OCI-LY1 (cell line): ENCODE data around the gene ANO4.

Experiments
- H2AFZ ChIP-seq: fragments of 200-600 bp; sonication (generic), shearing (Covaris generic); 2 replicates; pipeline ENCODE4 v1.6.0; 2014; ENCODE audit warnings: antibody characterized with exemption, mild to moderate bottlenecking, low read length
- H3F3A ChIP-seq: fragments of 200-600 bp; sonication (generic), shearing (Covaris generic); 2 replicates; pipeline ENCODE4 v1.6.0; 2014; ENCODE audit warnings: mild to moderate bottlenecking, antibody characterized with exemption, low read length, moderate library complexity; ENCODE audit not compliant: insufficient read depth
- H3K27ac ChIP-seq: fragments of 200-600 bp; sonication (generic); 2 replicates; pipeline ENCODE4 v1.5.1; 2014; ENCODE audit warnings: low read length, mixed run types, mild to moderate bottlenecking, low read depth; ENCODE audit not compliant: poor library complexity, severe bottlenecking
- H3K27me3 ChIP-seq: fragments of 200-600 bp; sonication (generic); 2 replicates; pipeline ENCODE4 v1.6.0; 2014; ENCODE audit warnings: antibody characterized with exemption, mild to moderate bottlenecking, low read length, moderate library complexity; ENCODE audit not compliant: insufficient read depth
- H3K36me3 ChIP-seq: fragments of 200-600 bp; sonication (generic); 2 replicates; pipeline ENCODE4 v1.6.1; 2014; ENCODE audit warnings: mild to moderate bottlenecking, antibody characterized with exemption, low read length, moderate library complexity, mixed read lengths; ENCODE audit not compliant: insufficient read depth
- H3K4me1 ChIP-seq: fragments of 200-600 bp; sonication (generic); 2 replicates; pipeline ENCODE4 v1.5.1; 2014; ENCODE audit warnings: mild to moderate bottlenecking, low read length, moderate library complexity; ENCODE audit not compliant: insufficient read depth, severe bottlenecking
- H3K4me2 ChIP-seq: fragments of 200-600 bp; sonication (generic), shearing (Covaris generic); 2 replicates; pipeline ENCODE4 v1.6.1; 2014; ENCODE audit warnings: low read length
- H3K4me3 ChIP-seq: fragments of 200-600 bp; sonication (generic); 2 replicates; pipeline ENCODE4 v1.5.1; 2014; ENCODE audit warnings: low read length, low read depth, mild to moderate bottlenecking, mixed read lengths; ENCODE audit not compliant: poor library complexity, severe bottlenecking
- H3K79me2 ChIP-seq: fragments of 200-600 bp; shearing (Covaris generic); 2 replicates; pipeline ENCODE4 v1.6.1; 2016; ENCODE audit warnings: mixed run types, low read length, mixed read lengths; ENCODE audit not compliant: insufficient read depth
- H3K9ac ChIP-seq: fragments of 200-600 bp; sonication (generic), shearing (Covaris generic); 2 replicates; pipeline ENCODE4 v1.6.1; 2014; ENCODE audit warnings: mild to moderate bottlenecking, low read length, mixed read lengths
- H3K9me2 ChIP-seq: fragments of 200-600 bp; sonication (generic), shearing (Covaris generic); 2 replicates; pipeline ENCODE4 v1.6.1; 2014; ENCODE audit warnings: low read depth, mild to moderate bottlenecking, low read length, mixed read lengths
- H3K9me3 ChIP-seq: fragments of 200-600 bp; shearing (Covaris generic); 2 replicates; pipeline ENCODE4 v1.6.1; 2014; ENCODE audit warnings: low read length, mixed read lengths
- H4K20me1 ChIP-seq: fragments of 200-600 bp; sonication (generic), shearing (Covaris generic); 2 replicates; pipeline ENCODE4 v1.6.0; 2016; ENCODE audit warnings: mild to moderate bottlenecking, low read length; ENCODE audit not compliant: insufficient read depth
- CTCF ChIP-seq: fragments of 200-600 bp; sonication (generic), shearing (Covaris generic); IDR thresholded peaks from 2 replicates; pipeline ENCODE4 v1.5.1; 2017; ENCODE audit warnings: mild to moderate bottlenecking, antibody characterized with exemption, low read length, moderate library complexity, mixed read lengths
- EZH2 ChIP-seq: fragments of 200-600 bp; sonication (generic), shearing (Covaris generic); IDR thresholded peaks from 2 replicates; pipeline ENCODE4 v1.8.0; 2017; ENCODE audit warnings: borderline replicate concordance, mixed run types, mild to moderate bottlenecking, antibody characterized with exemption, low read length, moderate library complexity, mixed read lengths

ANO4 gene

GRCh38 chr12:100767371-100767770 is 27.2 kb upstream of the ANO4 start:
- Histone ChIP-seq H3K79me2 (no peaks in the 10 kb centered on the region), H3K4me3 (no peak overlapping the region), H3K9me3 (no peaks in the 10 kb centered on the region), H3K4me1 (no peaks in the 10 kb centered on the region), H4K20me1 (no peaks in the 10 kb centered on the region), H3K27me3 (no peaks in the 10 kb centered on the region), H2AFZ (no peak overlapping the region), H3K27ac (no peak overlapping the region), H3K9me2 (no peaks in the 10 kb centered on the region), H3K4me2 (no peak overlapping the region), H3K36me3 (no peaks in the 10 kb centered on the region), H3F3A (no peaks in the 10 kb centered on the region), H3K9ac (no peak overlapping the region)
- TF ChIP-seq CTCF = no peak
- no peak for TF ChIP-seq EZH2

GRCh38 chr12:100767950-100768349 is 26.6 kb upstream of the ANO4 start:
- Histone ChIP-seq H3K27me3 (no peaks in the 10 kb centered on the region), H3K79me2 (no peaks in the 10 kb centered on the region), H3K36me3 (no peaks in the 10 kb centered on the region), H3K9me2 (no peaks in the 10 kb centered on the region), H3K4me1 (no peaks in the 10 kb centered on the region), H4K20me1 (no peaks in the 10 kb centered on the region), H3K4me2 (no peak overlapping the region), H3K27ac (no peak overlapping the region), H3K4me3 (no peak overlapping the region), H3K9ac (no peak overlapping the region), H3K9me3 (no peaks in the 10 kb centered on the region), H3F3A (no peaks in the 10 kb centered on the region), H2AFZ (no peak overlapping the region)
- TF ChIP-seq EZH2 = no peak
- no peak for TF ChIP-seq CTCF

- Histone ChIP-seq H4K20me1 (no peaks in the 10 kb centered on the region), H3F3A (no peaks in the 10 kb centered on the region), H3K4me2 (no peak overlapping the region), H3K4me1 (no peaks in the 10 kb centered on the region), H3K9me3 (no peaks in the 10 kb centered on the region), H3K79me2 (no peaks in the 10 kb centered on the region), H2AFZ (no peak overlapping the region), H3K27me3 (no peaks in the 10 kb centered on the region), H3K4me3 (no peak overlapping the region), H3K36me3 (no peaks in the 10 kb centered on the region), H3K9me2 (no peaks in the 10 kb centered on the region), H3K9ac (no peak overlapping the region), H3K27ac (no peak overlapping the region)
- TF ChIP-seq CTCF (no peak), EZH2 (no peak)
These were observed 15.5 kb upstream of the ANO4 start for GRCh38 chr12:100778967-100779590.
